Effector memory CD4-positive, alpha-beta T cell (primary cell): ENCODE data around the gene CPS1.

ENCODE experiments used
- DNase-seq, 3 donors: peaks; one replicate each; pipeline ENCODE4 v3.0.0-alpha.2; 2020
- H3K27ac ChIP-seq: 2 replicates; pipeline ENCODE4 v1.7.0; 2013; ENCODE audit warnings: mild to moderate bottlenecking, low read length, moderate library complexity; ENCODE audit not compliant: insufficient read depth, poor library complexity, severe bottlenecking
- H3K27me3 ChIP-seq: replicated peaks from 2 replicates; pipeline ENCODE4 v1.7.0; 2013; ENCODE audit warnings: mild to moderate bottlenecking, low read length; ENCODE audit not compliant: insufficient read depth, control insufficient read depth, poor library complexity, severe bottlenecking
- H3K36me3 ChIP-seq: 2 replicates; pipeline ENCODE4 v1.7.0; 2013; ENCODE audit warnings: mild to moderate bottlenecking, low read length, moderate library complexity; ENCODE audit not compliant: control insufficient read depth, insufficient read depth
- H3K4me1 ChIP-seq: 2 replicates; pipeline ENCODE4 v1.7.0; 2013; ENCODE audit warnings: low read length, mild to moderate bottlenecking; ENCODE audit not compliant: control insufficient read depth, insufficient read depth, poor library complexity, severe bottlenecking
- H3K4me3 ChIP-seq: 2 replicates; pipeline ENCODE4 v1.7.0; 2013; ENCODE audit warnings: low read length, low read depth, mild to moderate bottlenecking; ENCODE audit not compliant: insufficient read depth, poor library complexity, severe bottlenecking
- H3K9me3 ChIP-seq: 2 replicates; pipeline ENCODE4 v1.7.0; 2013; ENCODE audit warnings: mild to moderate bottlenecking, low read length, moderate library complexity; ENCODE audit not compliant: control insufficient read depth

The CPS1 gene

DNA sequence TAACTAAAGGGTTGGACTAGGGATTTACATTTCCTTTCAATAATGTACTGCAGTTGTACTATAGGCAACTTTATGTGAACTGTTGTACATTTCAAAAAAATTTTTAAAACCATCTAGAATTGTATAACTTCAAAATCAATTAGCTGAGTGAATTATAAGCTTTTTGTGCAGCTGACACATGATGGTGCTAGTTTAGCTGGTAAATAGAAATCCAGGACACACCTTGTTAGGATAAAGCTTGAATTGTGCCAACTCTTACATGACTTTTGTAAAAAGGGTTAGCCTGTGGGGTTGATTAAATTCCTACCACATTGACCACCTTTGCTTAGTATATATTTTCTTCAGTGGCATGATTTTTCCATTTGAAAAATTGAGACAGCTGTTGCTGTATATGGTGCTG is 104.4 kb downstream of the CPS1 start:
- H3K9me3 ChIP-seq, result no peaks in the 10 kb centered on the region
- DNase-seq, result no peak
- H3K4me3 ChIP-seq, result no peak overlapping the region
- H3K4me1 ChIP-seq, result no peaks in the 10 kb centered on the region
- H3K27ac ChIP-seq, result no peak overlapping the region
- H3K36me3 ChIP-seq, result no peaks in the 10 kb centered on the region
- H3K27me3 ChIP-seq, result no peaks in the 10 kb centered on the region

DNA sequence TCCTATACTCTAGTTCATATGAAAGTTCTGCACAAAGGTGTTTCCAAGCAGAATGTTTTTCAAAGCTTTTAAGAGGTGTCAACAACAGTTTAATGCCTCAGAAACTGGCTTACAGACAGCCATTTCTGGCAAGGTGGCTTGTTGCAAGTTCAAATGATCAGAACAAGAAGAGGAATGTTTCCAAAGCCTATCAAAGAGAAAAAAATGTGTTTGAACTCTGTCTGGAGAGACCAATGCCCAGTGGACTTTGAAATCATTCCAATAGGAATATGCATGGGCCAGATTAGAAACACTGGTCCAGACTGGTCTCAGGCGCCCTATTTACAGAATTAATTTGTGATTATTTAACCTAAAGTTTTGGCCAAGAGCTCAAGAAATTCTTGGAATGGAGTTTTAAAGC is 106.2 kb downstream of the CPS1 start:
- Histone ChIP-seq H3K4me1 (no peaks in the 10 kb centered on the region), H3K4me3 (no peak overlapping the region), H3K27me3 (no peaks in the 10 kb centered on the region), H3K36me3 (no peaks in the 10 kb centered on the region), H3K27ac (no peak overlapping the region), H3K9me3 (no peaks in the 10 kb centered on the region)
- DNase-seq, result no peak

DNA sequence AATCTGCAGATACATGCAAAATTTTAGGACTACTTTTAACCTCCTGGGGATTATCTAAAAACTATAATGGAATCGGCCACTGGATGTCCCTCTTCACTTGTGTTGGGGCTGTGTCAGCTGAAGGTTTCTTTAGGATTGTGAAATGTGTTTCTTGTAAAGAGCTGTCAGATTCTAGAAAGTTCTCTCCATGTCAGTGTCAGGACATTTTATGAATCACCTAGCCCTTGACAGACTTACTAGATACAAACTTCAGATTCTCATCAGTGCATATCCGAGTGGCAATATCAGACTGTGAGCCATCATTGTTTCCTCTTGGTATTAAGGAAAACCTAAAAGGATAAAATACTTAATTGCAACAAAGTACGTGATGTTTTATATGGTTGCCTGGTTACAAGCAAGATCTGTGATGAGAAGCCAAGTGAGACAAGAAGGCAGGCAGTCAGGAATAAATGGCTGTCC is 107.3 kb downstream of the CPS1 start:
- no peak for DNase-seq
- Histone ChIP-seq H3K4me3 (no peak overlapping the region), H3K9me3 (no peaks in the 10 kb centered on the region), H3K27ac (no peak overlapping the region), H3K36me3 (no peaks in the 10 kb centered on the region), H3K27me3 (no peaks in the 10 kb centered on the region), H3K4me1 (no peaks in the 10 kb centered on the region)

- DNase-seq, result no peak
- no peaks in the 10 kb centered on the region for H3K27me3 ChIP-seq
- H3K36me3 ChIP-seq, result no peaks in the 10 kb centered on the region
- H3K9me3 ChIP-seq, result no peaks in the 10 kb centered on the region
- H3K4me1 ChIP-seq, result no peaks in the 10 kb centered on the region
- no peak overlapping the region for H3K27ac ChIP-seq
- no peak overlapping the region for H3K4me3 ChIP-seq
Observed at GRCh38 chr2:210667711-210668110, 111.3 kb downstream of the CPS1 start.

DNA sequence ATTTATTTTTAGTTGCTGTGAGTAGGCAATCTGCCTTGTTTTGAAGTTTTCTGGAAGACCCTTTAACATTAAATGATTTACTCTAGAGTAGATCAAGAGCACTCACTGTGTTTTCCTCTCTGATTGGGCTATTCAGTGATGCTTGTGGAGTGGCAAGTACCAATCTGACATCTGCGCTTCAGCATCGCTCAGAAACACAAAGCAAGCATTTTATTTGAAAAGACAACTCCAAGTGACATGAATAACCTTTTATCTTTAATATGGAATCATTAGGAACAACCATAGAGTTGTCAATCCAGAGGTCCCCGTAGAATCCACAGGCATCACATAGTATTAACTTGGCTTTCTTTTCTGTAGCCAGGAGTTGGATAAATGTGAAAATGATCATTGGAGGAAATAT is 114.7 kb downstream of the CPS1 start:
- Histone ChIP-seq H3K27ac (no peak overlapping the region), H3K4me3 (no peak overlapping the region), H3K36me3 (no peaks in the 10 kb centered on the region), H3K27me3 (no peaks in the 10 kb centered on the region), H3K4me1 (no peaks in the 10 kb centered on the region), H3K9me3 (no peaks in the 10 kb centered on the region)
- DNase-seq, result no peak

GRCh38 chr2:210673117-210673516 is 116.7 kb downstream of the CPS1 start:
- no peaks in the 10 kb centered on the region for H3K4me1 ChIP-seq
- H3K4me3 ChIP-seq, result no peak overlapping the region
- H3K27me3 ChIP-seq, result no peaks in the 10 kb centered on the region
- no peaks in the 10 kb centered on the region for H3K9me3 ChIP-seq
- H3K36me3 ChIP-seq, result no peaks in the 10 kb centered on the region
- DNase-seq, result no peak
- H3K27ac ChIP-seq, result no peak overlapping the region

DNA sequence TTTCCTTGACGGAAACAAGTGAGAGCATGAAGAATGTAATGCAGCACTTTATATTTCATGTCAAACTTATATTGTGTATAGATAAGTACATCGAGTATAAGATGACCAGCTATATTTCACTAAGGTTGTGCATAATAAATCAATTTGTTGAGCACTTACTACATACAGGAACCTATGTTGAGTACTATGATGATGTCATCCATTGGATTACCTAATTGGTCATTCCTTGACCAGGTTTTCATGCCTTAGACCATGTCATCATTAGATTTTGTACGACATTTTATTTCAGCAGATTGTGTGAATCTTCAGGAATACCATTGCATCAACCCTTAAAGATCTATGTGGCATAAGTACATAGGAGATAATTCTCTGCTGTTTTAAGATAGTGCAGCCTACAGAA is 119.7 kb downstream of the CPS1 start:
- Histone ChIP-seq H3K27me3 (no peaks in the 10 kb centered on the region), H3K9me3 (no peaks in the 10 kb centered on the region), H3K27ac (no peak overlapping the region), H3K4me3 (no peak overlapping the region), H3K4me1 (no peaks in the 10 kb centered on the region), H3K36me3 (no peaks in the 10 kb centered on the region)
- no peak for DNase-seq

GRCh38 chr2:210681491-210681890 is 125.1 kb downstream of the CPS1 start:
- DNase-seq, result no peak
- no peaks in the 10 kb centered on the region for H3K36me3 ChIP-seq
- H3K27me3 ChIP-seq, result no peaks in the 10 kb centered on the region
- H3K4me1 ChIP-seq, result no peaks in the 10 kb centered on the region
- H3K27ac ChIP-seq, result no peak overlapping the region
- H3K9me3 ChIP-seq, result no peaks in the 10 kb centered on the region
- no peak overlapping the region for H3K4me3 ChIP-seq

- no peak overlapping the region for H3K27ac ChIP-seq
- DNase-seq, result no peak
- H3K9me3 ChIP-seq, result no peaks in the 10 kb centered on the region
- H3K36me3 ChIP-seq, result no peaks in the 10 kb centered on the region
- no peaks in the 10 kb centered on the region for H3K27me3 ChIP-seq
- no peaks in the 10 kb centered on the region for H3K4me1 ChIP-seq
- no peak overlapping the region for H3K4me3 ChIP-seq
Observed at GRCh38 chr2:210686401-210686800, 130.0 kb downstream of the CPS1 start.

- H3K9me3 ChIP-seq, result no peaks in the 10 kb centered on the region
- H3K4me1 ChIP-seq, result no peaks in the 10 kb centered on the region
- H3K27ac ChIP-seq, result no peak overlapping the region
- no peak for DNase-seq
- no peaks in the 10 kb centered on the region for H3K27me3 ChIP-seq
- no peak overlapping the region for H3K4me3 ChIP-seq
- H3K36me3 ChIP-seq, result no peaks in the 10 kb centered on the region
Observed at GRCh38 chr2:210687786-210688470, 131.5 kb downstream of the CPS1 start.
